IPS-11a (cell line): ENCODE measurements around the gene IL1RAPL2.

Experiments
- H3K4me3 ChIP-seq: one replicate; pipeline ENCODE4 v1.5.1; 2013; ENCODE audit warnings: low read depth, low read length, control low read depth

Gene IL1RAPL2

GRCh38 chrX:105543283-105543682, 977.3 kb downstream of the IL1RAPL2 start:
- no peak overlapping the region for H3K4me3 ChIP-seq

- no peak overlapping the region for H3K4me3 ChIP-seq
These were observed 984.2 kb downstream of the IL1RAPL2 start for GRCh38 chrX:105550043-105550663.

GRCh38 chrX:105552395-105552794, 986.4 kb downstream of the IL1RAPL2 start:
- no peak overlapping the region for H3K4me3 ChIP-seq

- H3K4me3 ChIP-seq = no peak overlapping the region
These were observed 987.1 kb downstream of the IL1RAPL2 start for GRCh38 chrX:105553118-105553517.

- H3K4me3 ChIP-seq = no peak overlapping the region
These were observed 998.5 kb downstream of the IL1RAPL2 start for GRCh38 chrX:105564501-105564900.

- H3K4me3 ChIP-seq = no peak overlapping the region
These were observed 999.9 kb downstream of the IL1RAPL2 start for GRCh38 chrX:105565856-105566255.

GRCh38 chrX:105567082-105567481, 1001.1 kb downstream of the IL1RAPL2 start:
- no peak overlapping the region for H3K4me3 ChIP-seq

GRCh38 chrX:105608745-105609144, 1042.7 kb downstream of the IL1RAPL2 start:
- H3K4me3 ChIP-seq = no peak overlapping the region

- no peak overlapping the region for H3K4me3 ChIP-seq
These were observed 1043.5 kb downstream of the IL1RAPL2 start for GRCh38 chrX:105609530-105609929.

- no peak overlapping the region for H3K4me3 ChIP-seq
These were observed 1044.4 kb downstream of the IL1RAPL2 start for GRCh38 chrX:105610411-105610810.

GRCh38 chrX:105618393-105619101, 1052.5 kb downstream of the IL1RAPL2 start:
- no peak overlapping the region for H3K4me3 ChIP-seq

- no peak overlapping the region for H3K4me3 ChIP-seq
These were observed 1068.2 kb downstream of the IL1RAPL2 start for GRCh38 chrX:105634180-105634579.

GRCh38 chrX:105635794-105636193, 1069.8 kb downstream of the IL1RAPL2 start:
- no peak overlapping the region for H3K4me3 ChIP-seq

GRCh38 chrX:105636667-105637066, 1070.7 kb downstream of the IL1RAPL2 start:
- H3K4me3 ChIP-seq = no peak overlapping the region

- H3K4me3 ChIP-seq = no peak overlapping the region
These were observed 1079.8 kb downstream of the IL1RAPL2 start for GRCh38 chrX:105645667-105646357.

GRCh38 chrX:105646592-105647372, 1080.8 kb downstream of the IL1RAPL2 start:
- H3K4me3 ChIP-seq = no peak overlapping the region

GRCh38 chrX:105647749-105648148, 1081.8 kb downstream of the IL1RAPL2 start:
- H3K4me3 ChIP-seq = no peak overlapping the region

- no peak overlapping the region for H3K4me3 ChIP-seq
These were observed 1082.7 kb downstream of the IL1RAPL2 start for GRCh38 chrX:105648732-105649131.

- no peak overlapping the region for H3K4me3 ChIP-seq
These were observed 1084.6 kb downstream of the IL1RAPL2 start for GRCh38 chrX:105650577-105650976.

GRCh38 chrX:105650986-105651385, 1085.0 kb downstream of the IL1RAPL2 start:
- H3K4me3 ChIP-seq = no peak overlapping the region

- H3K4me3 ChIP-seq = no peak overlapping the region
These were observed 1087.9 kb downstream of the IL1RAPL2 start for GRCh38 chrX:105653891-105654290.
